ENCODE data around the gene PMM2.

- no peak for TF ChIP-seq CTCF (IDR thresholded peaks at IDR 0.05; ENCODE audit: insufficient read depth, low read length)
- no peak for TF ChIP-seq POLR2AphosphoS5 (IDR thresholded peaks at IDR 0.05; ENCODE audit: low read depth)
- no peak for TF ChIP-seq GABPA (IDR thresholded peaks at IDR 0.05; ENCODE audit: low read depth)
- no peak for TF ChIP-seq REST (IDR thresholded peaks at IDR 0.05; ENCODE audit: insufficient replicate concordance, low read depth)
These were observed 89.2 kb downstream of the PMM2 start for GRCh38 chr16:8886593-8887430.

Data from HL-60 (cell line).